Measurements from ENCODE around the gene TCP1. TPM values are rescaled to one million over a fixed set of nuclear protein-coding genes. Genes with fewer than 3 reads are reported as not detected.
A peak's percentile ranks its signal among the peaks of the same experiment; 100 is the strongest.

Gene TCP1
- total and polyA plus RNA-seq, 2 experiments from 2014 or later: 190 to 260 TPM

- Histone ChIP-seq H3K9me3 (ENCODE audit: low read depth) (no peaks in the 10 kb centered on the region), H3K4me1 (ENCODE audit: insufficient read depth) (no peaks in the 10 kb centered on the region), H3K9me2 (ENCODE audit: insufficient read depth) (no peaks in the 10 kb centered on the region), H3K4me3 (no peak overlapping the region), H3K9ac (no peak overlapping the region), H4K20me1 (ENCODE audit: insufficient read depth) (no peaks in the 10 kb centered on the region), H3K79me2 (ENCODE audit: insufficient read depth) (no peaks in the 10 kb centered on the region), H3K4me2 (ENCODE audit: unreplicated experiment) (no peak overlapping the region), H3F3A (ENCODE audit: insufficient read depth) (peaks cover 12% of the 10 kb centered on the region; the same call in 1 of the 2 replicates), H2AFZ (no peak overlapping the region), H3K36me3 (ENCODE audit: low read depth) (peaks cover 41% of the 10 kb centered on the region), H3K27ac (no peak overlapping the region), H3K27me3 (replicated peaks; ENCODE audit: insufficient read depth) (no peaks in the 10 kb centered on the region)
- no peak for DNase-seq
- in situ Hi-C loops (cut with MboI): no loop called here
- TF ChIP-seq EZH2phosphoT487 (IDR thresholded peaks at IDR 0.05; ENCODE audit: insufficient read depth, low read depth) (no peak), EZH2 (IDR thresholded peaks at IDR 0.05; ENCODE audit: insufficient read depth, poor library complexity, severe bottlenecking) (no peak)
Observed at GRCh38 chr6:159769470-159769869, 19.9 kb downstream of the TCP1 start.

GRCh38 chr6:159766906-159767305 lies 22.5 kb downstream of the TCP1 start:
- no peak overlapping the region for H3K9ac ChIP-seq
- H3K9me3 ChIP-seq (ENCODE audit: low read depth): no peaks in the 10 kb centered on the region
- in situ Hi-C loops (cut with MboI): no loop called here
- H4K20me1 ChIP-seq (ENCODE audit: insufficient read depth): no peaks in the 10 kb centered on the region
- DNase-seq: peak; percentile 12
- H3K79me2 ChIP-seq (ENCODE audit: insufficient read depth): no peaks in the 10 kb centered on the region
- no peak overlapping the region for H3K27ac ChIP-seq
- no peaks in the 10 kb centered on the region for H3F3A ChIP-seq (ENCODE audit: insufficient read depth)
- H2AFZ ChIP-seq: no peak overlapping the region
- no peak overlapping the region for H3K4me2 ChIP-seq (ENCODE audit: unreplicated experiment)
- no peaks in the 10 kb centered on the region for H3K9me2 ChIP-seq (ENCODE audit: insufficient read depth)
- H3K27me3 ChIP-seq (replicated peaks; ENCODE audit: insufficient read depth): no peaks in the 10 kb centered on the region
- TF ChIP-seq EZH2phosphoT487 (IDR thresholded peaks at IDR 0.05; ENCODE audit: insufficient read depth, low read depth): no peak
- no peak for TF ChIP-seq EZH2 (IDR thresholded peaks at IDR 0.05; ENCODE audit: insufficient read depth, poor library complexity, severe bottlenecking)
- peaks cover 43% of the 10 kb centered on the region for H3K36me3 ChIP-seq (ENCODE audit: low read depth)
- peaks cover 7% of the 10 kb centered on the region; the same call in 1 of the 2 replicates for H3K4me1 ChIP-seq (ENCODE audit: insufficient read depth)
- H3K4me3 ChIP-seq: no peak overlapping the region

- Histone ChIP-seq H3K36me3 (ENCODE audit: low read depth) (peaks cover 25% of the 10 kb centered on the region; the same call in 1 of the 2 replicates), H3K4me3 (peak overlapping the region; percentile 84), H3K9me2 (ENCODE audit: insufficient read depth) (no peaks in the 10 kb centered on the region), H3K9me3 (ENCODE audit: low read depth) (no peaks in the 10 kb centered on the region), H4K20me1 (ENCODE audit: insufficient read depth) (no peaks in the 10 kb centered on the region), H3K4me1 (ENCODE audit: insufficient read depth) (peaks cover 34% of the 10 kb centered on the region), H3K79me2 (ENCODE audit: insufficient read depth) (0 out of 2 replicates have a peak, but pooled peaks cover under 1% of the 10 kb centered on the region), H2AFZ (peak overlapping the region; percentile 93), H3K27me3 (replicated peaks; ENCODE audit: insufficient read depth) (no peaks in the 10 kb centered on the region), H3F3A (ENCODE audit: insufficient read depth) (peaks cover 31% of the 10 kb centered on the region), H3K27ac (peak overlapping the region; percentile 88), H3K9ac (peak overlapping the region; percentile 87), H3K4me2 (ENCODE audit: unreplicated experiment) (peak overlapping the region; percentile 91)
- WGBS, 2 experiments (ENCODE audit: low coverage in 1 of 2, low lambda C conversion rate in 2 of 2, missing lambda C conversion rate in 2 of 2): 14 to 17% methylated on average over 16 of the region's 16 CpGs
- TF ChIP-seq EZH2phosphoT487 (IDR thresholded peaks at IDR 0.05; ENCODE audit: insufficient read depth, low read depth) (no peak), EZH2 (IDR thresholded peaks at IDR 0.05; ENCODE audit: insufficient read depth, poor library complexity, severe bottlenecking) (no peak)
- in situ Hi-C loops (cut with MboI): no loop called here
- peak; percentile 23 for DNase-seq
Observed at GRCh38 chr6:159762681-159763293, 26.6 kb downstream of the TCP1 start.

- WGBS, 2 experiments (ENCODE audit: low coverage in 1 of 2, low lambda C conversion rate in 2 of 2, missing lambda C conversion rate in 2 of 2): 1% methylated on average over 42 to 63 of the region's 76 CpGs
- peak within 1 kb of the TSS; percentile 87 for H3K9ac ChIP-seq
- in situ Hi-C loops (cut with MboI): no loop called here
- H3K27me3 ChIP-seq (replicated peaks; ENCODE audit: insufficient read depth): no peaks in the 10 kb centered on the region
- H3K4me1 ChIP-seq (ENCODE audit: insufficient read depth): peaks cover 34% of the 10 kb centered on the region
- H3K9me2 ChIP-seq (ENCODE audit: insufficient read depth): no peaks in the 10 kb centered on the region
- no peaks in the 10 kb centered on the region for H4K20me1 ChIP-seq (ENCODE audit: insufficient read depth)
- peaks cover 38% of the 10 kb centered on the region for H3F3A ChIP-seq (ENCODE audit: insufficient read depth)
- peaks cover 5% of the 10 kb centered on the region; the same call in 1 of the 2 replicates for H3K79me2 ChIP-seq (ENCODE audit: insufficient read depth)
- DNase-seq: peak; percentile 98
- peak within 1 kb of the TSS; percentile 91 for H3K4me2 ChIP-seq (ENCODE audit: unreplicated experiment)
- peaks cover 18% of the 10 kb centered on the region; the same call in 1 of the 2 replicates for H3K36me3 ChIP-seq (ENCODE audit: low read depth)
- TF ChIP-seq EZH2phosphoT487 (IDR thresholded peaks at IDR 0.05; ENCODE audit: insufficient read depth, low read depth) (no peak), EZH2 (IDR thresholded peaks at IDR 0.05; ENCODE audit: insufficient read depth, poor library complexity, severe bottlenecking) (no peak)
- no peaks in the 10 kb centered on the region for H3K9me3 ChIP-seq (ENCODE audit: low read depth)
- H3K4me3 ChIP-seq: peak within 1 kb of the TSS; percentile 84
- peak within 1 kb of the TSS; percentile 88 for H3K27ac ChIP-seq
- peak within 1 kb of the TSS; percentile 93 for H2AFZ ChIP-seq
Observed at GRCh38 chr6:159761873-159762680, 27.3 kb downstream of the TCP1 start, which contains the start of gene ACAT2. ACAT2 (plus strand) TSS chr6:159762045; CDS start chr6:159762088, 43 bp downstream.

Data from GM23248 (cell line).